ENCODE results near the gene CCSER1. TPM values are rescaled to one million over a fixed set of nuclear protein-coding genes. Genes with fewer than 3 reads are reported as not detected.

The CCSER1 gene
- total RNA-seq, 2 experiments from 2014 or later, result not detected

DNA sequence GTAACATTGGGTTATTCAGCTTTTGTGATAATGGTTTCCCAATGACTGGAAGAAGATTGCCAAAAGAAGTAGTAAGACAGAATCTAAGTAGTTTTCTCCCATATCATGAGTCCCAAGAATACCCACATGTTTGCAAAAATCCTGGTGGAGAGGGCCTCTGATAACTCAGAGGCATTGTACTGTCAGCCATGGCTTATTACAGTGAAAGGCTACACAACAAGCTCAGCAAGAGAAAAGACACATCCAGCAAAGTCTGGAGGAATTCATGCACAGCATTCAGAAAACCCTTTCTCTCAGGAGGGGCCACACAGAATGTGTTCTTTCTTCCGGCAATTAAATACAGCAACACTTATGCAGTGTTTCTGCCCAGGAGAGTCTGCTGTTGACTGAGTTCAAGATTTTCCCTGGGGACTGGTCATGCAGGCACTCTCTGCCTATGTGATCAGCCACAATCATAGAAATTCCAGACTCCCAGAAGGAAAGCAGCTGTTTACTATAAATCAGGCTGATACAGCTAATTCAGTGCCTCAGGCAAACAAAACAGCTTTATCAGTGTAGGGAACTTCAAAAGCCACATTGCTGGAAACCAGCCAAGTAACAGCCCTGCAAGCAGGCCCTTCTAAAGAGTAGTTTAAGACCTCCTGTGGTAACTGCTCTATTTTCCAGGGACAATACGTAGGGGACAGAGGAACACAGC lies 937.1 kb downstream of the CCSER1 start:
- CTCF ChIA-PET (ENCODE audit: unreplicated experiment), result no interaction called here
- Histone ChIP-seq H3K9me2 (ENCODE audit: insufficient read depth, low read length) (no peaks in the 10 kb centered on the region), H3K4me1 (ENCODE audit: insufficient read depth, low read length, poor library complexity, severe bottlenecking) (no peaks in the 10 kb centered on the region), H3K27ac (ENCODE audit: low read depth, low read length, poor library complexity, severe bottlenecking) (no peak overlapping the region), H3K4me2 (ENCODE audit: low read length) (no peak overlapping the region), H4K20me1 (ENCODE audit: insufficient read depth, low read length) (no peaks in the 10 kb centered on the region), H2AFZ (ENCODE audit: low read length) (no peak overlapping the region), H3K36me3 (ENCODE audit: insufficient read depth, low read length) (no peaks in the 10 kb centered on the region), H3K4me3 (ENCODE audit: low read depth, low read length, poor library complexity, severe bottlenecking) (no peak overlapping the region), H3K79me2 (ENCODE audit: insufficient read depth, low read depth, low read length) (no peaks in the 10 kb centered on the region), H3K9me3 (ENCODE audit: low read length) (no peaks in the 10 kb centered on the region)
- intact Hi-C loops (cut with micrococcal nuclease; ENCODE audit: unreplicated experiment), result no loop called here
- TF ChIP-seq CTCF (conservative IDR thresholded peaks at IDR 0.05; ENCODE audit: low read length) (no peak), EZH2phosphoT487 (IDR thresholded peaks at IDR 0.05; ENCODE audit: borderline replicate concordance, low read depth, low read length) (no peak)
- POLR2A ChIA-PET, result no interaction called here
- no peak for DNase-seq (ENCODE audit: low spot score)
- BruUV-seq (replicated peaks), result no TSS peak

- intact Hi-C loops (cut with micrococcal nuclease; ENCODE audit: unreplicated experiment), result no loop called here
- no peak overlapping the region for H3K4me3 ChIP-seq (ENCODE audit: low read depth, low read length, poor library complexity, severe bottlenecking)
Observed at GRCh38 chr4:91065117-91065516, 937.9 kb downstream of the CCSER1 start.

More at GRCh38 chr4:91065117-91065516, 937.9 kb downstream of the CCSER1 start:
- TF ChIP-seq EZH2phosphoT487 (IDR thresholded peaks at IDR 0.05; ENCODE audit: borderline replicate concordance, low read depth, low read length), result no peak
- TF ChIP-seq CTCF (conservative IDR thresholded peaks at IDR 0.05; ENCODE audit: low read length), result no peak
- Histone ChIP-seq H3K9me2 (ENCODE audit: insufficient read depth, low read length) (no peaks in the 10 kb centered on the region), H2AFZ (ENCODE audit: low read length) (no peak overlapping the region), H3K36me3 (ENCODE audit: insufficient read depth, low read length) (no peaks in the 10 kb centered on the region), H3K27ac (ENCODE audit: low read depth, low read length, poor library complexity, severe bottlenecking) (no peak overlapping the region), H3K4me1 (ENCODE audit: insufficient read depth, low read length, poor library complexity, severe bottlenecking) (no peaks in the 10 kb centered on the region), H4K20me1 (ENCODE audit: insufficient read depth, low read length) (no peaks in the 10 kb centered on the region), H3K9me3 (ENCODE audit: low read length) (no peaks in the 10 kb centered on the region), H3K4me2 (ENCODE audit: low read length) (no peak overlapping the region), H3K79me2 (ENCODE audit: insufficient read depth, low read depth, low read length) (no peaks in the 10 kb centered on the region)
- POLR2A ChIA-PET, result no interaction called here
- no peak for DNase-seq (ENCODE audit: low spot score)
- no TSS peak for BruUV-seq (replicated peaks)
- CTCF ChIA-PET (ENCODE audit: unreplicated experiment), result no interaction called here
